GM12878 (cell line): ENCODE measurements around the gene MNT. TPM values are rescaled to one million over a fixed set of nuclear protein-coding genes. Genes with fewer than 3 reads are reported as not detected.

Experiments
- ATAC-seq: fragments of 200-7000 bp; cut with Tn5 transposase; 3 replicates; pipeline ENCODE4 v1.9.1; 2020; ENCODE audit warnings: mild to moderate bottlenecking, moderate library complexity
- BruUV-seq: library from RNA; stranded (reverse); fragments of 400-500 nt; replicated peaks from 2 replicates; lab custom pipeline; 2021; lab: Mats Ljungman, UMichigan
- CTCF ChIA-PET: fragments of 300-600 bp; sonication (Branson Sonifier 250); formaldehyde crosslinking; extraction: SDS; loops from one replicate; lab custom pipeline; 2021; ENCODE audit warnings: inconsistent platforms; lab: Yijun Ruan, JAX
- POLR2A ChIA-PET: fragments of 350-600 bp; formaldehyde crosslinking; extraction: SDS; loops from one replicate; lab custom pipeline; 2021; ENCODE audit warnings: inconsistent platforms; lab: Charles Lee
- RAD21 ChIA-PET: fragments of 300-600 bp; sonication (Branson Sonifier 250); formaldehyde crosslinking; loops from one replicate; lab custom pipeline; 2023; ENCODE audit warnings: antibody characterized with exemption; ENCODE audit not compliant: unreplicated experiment; lab: Charles Lee
- SMC1A ChIA-PET: fragments of 300-600 bp; sonication (Branson Sonifier 250); formaldehyde crosslinking; loops from one replicate; lab custom pipeline; 2023; ENCODE audit not compliant: unreplicated experiment, uncharacterized antibody; lab: Charles Lee
- DNase-seq: peaks from one replicate; pipeline ENCODE4 v3.0.0-alpha.2; 2011; ENCODE audit warnings: low read depth, low spot score
- FAIRE-seq: peaks from 3 replicates; lab custom pipeline; 2011; peaks lifted over from hg19 to GRCh38; lab: Jason Lieb, UNC
- H2AFZ ChIP-seq: 2 replicates; pipeline ENCODE4 v1.6.0; 2011; ENCODE audit warnings: low read depth, low read length, control low read depth; ENCODE audit not compliant: control insufficient read depth
- H3K27ac ChIP-seq: 2 replicates; pipeline ENCODE4 v1.5.1; 2011; ENCODE audit warnings: control low read depth; ENCODE audit not compliant: control insufficient read depth, insufficient read depth
- H3K27me3 ChIP-seq, 2 experiments: replicated peaks in 1 of 2; 2 replicates each; pipeline versions ENCODE4 v1.6.0 to v1.6.1; 2011; ENCODE audit warnings: low read length in 1 of 2; ENCODE audit not compliant: control insufficient read depth in 2 of 2, insufficient read depth in 2 of 2
- H3K36me3 ChIP-seq, 2 experiments: 2 replicates each; pipeline ENCODE4 v1.5.1; 2011; ENCODE audit warnings: low read length in 1 of 2; ENCODE audit not compliant: control insufficient read depth in 2 of 2, insufficient read depth in 2 of 2
- H3K4me1 ChIP-seq: 2 replicates; pipeline ENCODE4 v1.6.1; 2011; ENCODE audit warnings: mild to moderate bottlenecking, low read length, moderate library complexity, mixed read lengths; ENCODE audit not compliant: control insufficient read depth, insufficient read depth
- H3K4me2 ChIP-seq: 2 replicates; pipeline ENCODE4 v1.6.0; 2011; ENCODE audit warnings: control low read depth; ENCODE audit not compliant: control insufficient read depth, insufficient read depth
- H3K4me3 ChIP-seq: fragments of 200-600 bp; sonication (generic); 2 replicates; pipeline ENCODE4 v1.5.1; 2016
- H3K79me2 ChIP-seq: 2 replicates; pipeline ENCODE4 v1.6.0; 2011; ENCODE audit warnings: low read length; ENCODE audit not compliant: control insufficient read depth, insufficient read depth
- H3K9ac ChIP-seq: 2 replicates; pipeline ENCODE4 v1.8.0; 2011; ENCODE audit warnings: low read length, control low read depth, mixed read lengths; ENCODE audit not compliant: control insufficient read depth, insufficient read depth
- H3K9me3 ChIP-seq: replicated peaks from 3 replicates; pipeline ENCODE4 v1.5.1; 2011; ENCODE audit warnings: mild to moderate bottlenecking, low read length; ENCODE audit not compliant: control insufficient read depth, insufficient read depth
- H4K20me1 ChIP-seq: 2 replicates; pipeline ENCODE4 v1.6.0; 2011; ENCODE audit not compliant: control insufficient read depth, insufficient read depth
- CBFB ChIP-seq: IDR thresholded peaks from 2 replicates; pipeline ENCODE4 v1.6.1; 2016; ENCODE audit warnings: antibody characterized with exemption, low read depth
- CBX3 ChIP-seq: fragments of 200-600 bp; sonication (generic); IDR thresholded peaks from 2 replicates; pipeline ENCODE4 v1.6.1; 2016; ENCODE audit warnings: low read depth, borderline replicate concordance
- CHD1 ChIP-seq: IDR thresholded peaks from 2 replicates; pipeline ENCODE4 v1.6.1; 2012; ENCODE audit warnings: low read depth, low read length, improper control_type of control experiment
- E4F1 ChIP-seq: fragments of 450-650 bp; IDR thresholded peaks from 2 replicates; pipeline ENCODE4 v1.6.1; 2018; ENCODE audit warnings: borderline replicate concordance, mild to moderate bottlenecking; ENCODE audit not compliant: partially characterized antibody
- IRF3 ChIP-seq: fragments of 450-650 bp; IDR thresholded peaks from 2 replicates; pipeline ENCODE4 v1.6.1; 2014; ENCODE audit warnings: mild to moderate bottlenecking
- JUNB ChIP-seq: IDR thresholded peaks from 2 replicates; pipeline ENCODE4 v1.6.1; 2016; ENCODE audit warnings: antibody characterized with exemption, mild to moderate bottlenecking
- KAT2A ChIP-seq: conservative IDR thresholded peaks from 2 replicates; pipeline ENCODE4 v1.6.1; 2011; ENCODE audit warnings: low read depth, low read length; ENCODE audit not compliant: control insufficient read depth
- MEF2A ChIP-seq: IDR thresholded peaks from 2 replicates; pipeline ENCODE4 v1.6.1; 2011; ENCODE audit warnings: low read depth, mild to moderate bottlenecking, low read length, moderate library complexity; ENCODE audit not compliant: insufficient read depth
- NKRF ChIP-seq: fragments of 450-650 bp; conservative IDR thresholded peaks from 2 replicates; pipeline ENCODE4 v1.6.1; 2017; ENCODE audit warnings: mild to moderate bottlenecking, moderate library complexity
- POLR2A ChIP-seq: IDR thresholded peaks from 2 replicates; pipeline ENCODE4 v1.6.1; 2011; ENCODE audit warnings: low read depth, mild to moderate bottlenecking, low read length
- RBBP5 ChIP-seq: fragments of 200-600 bp; sonication (generic); conservative IDR thresholded peaks from 2 replicates; pipeline ENCODE4 v1.6.1; 2016
- RELB ChIP-seq: fragments of 450-650 bp; IDR thresholded peaks from 2 replicates; pipeline ENCODE4 v1.6.1; 2017; ENCODE audit warnings: low read depth, mild to moderate bottlenecking, moderate library complexity
- RFX5 ChIP-seq: IDR thresholded peaks from 2 replicates; pipeline ENCODE4 v1.6.1; 2011; ENCODE audit warnings: low read depth, low read length, improper control_type of control experiment
- SKIL ChIP-seq: fragments of 450-650 bp; IDR thresholded peaks from 2 replicates; pipeline ENCODE4 v1.6.1; 2017; ENCODE audit warnings: mild to moderate bottlenecking, low read depth, inconsistent platforms; ENCODE audit not compliant: poor library complexity, severe bottlenecking
- TAF1 ChIP-seq: IDR thresholded peaks from 2 replicates; pipeline ENCODE4 v1.6.1; 2011; ENCODE audit warnings: mild to moderate bottlenecking, low read depth, low read length, borderline replicate concordance
- ZZZ3 ChIP-seq: IDR thresholded peaks from 2 replicates; pipeline ENCODE4 v1.6.1; 2011; ENCODE audit warnings: low read depth; ENCODE audit not compliant: control insufficient read depth, insufficient read length
- WGBS: methylation state at CpG from one replicate; pipeline ENCODE4 v1.1.6; 2016; ENCODE audit warnings: low lambda C conversion rate; ENCODE audit not compliant: insufficient replicate concordance, insufficient coverage; ENCODE audit errors: missing lambda C conversion rate; 5-methylcytosine and 5-hydroxymethylcytosine counted together
- in situ Hi-C: fragments of 300-500 bp; cut with MboI; formaldehyde crosslinking; loops from 9 replicates; pipeline ENCODE4 v1.14.3; 2018; ENCODE audit warnings: mixed read lengths
- intact Hi-C: fragments of 100-400 bp; cut with micrococcal nuclease; formaldehyde crosslinking; loops from one replicate; pipeline ENCODE4 v1.14.2; 2022; ENCODE audit not compliant: unreplicated experiment
- polyA plus RNA-seq, 11 experiments: library from polyadenylated mRNA; depleted of rRNA in 4 of 11; unstranded in 6 of 11; stranded (reverse) in 5 of 11; fragments of >200 nt; fragmentation: Nextera tagmentation in 4 of 11; fragmentation: Illumina TruSeq in 1 of 11; extraction: Ambion mirVana in 4 of 11; extraction: Trizol in 1 of 11; gene quantifications; 1 replicate in 1 of 11; 2 replicates in 10 of 11; pipeline versions ENCODE4 v1.2.1 to v1.2.3, GENCODE V29; 2011 to 2016; ENCODE audit warnings: inconsistent platforms in 2 of 11, missing spikeins in 2 of 11, low read depth in 1 of 11
- total RNA-seq, 4 experiments: library from RNA; depleted of rRNA in 3 of 4; stranded (reverse); fragments of >200 nt in 3 of 4; fragmentation: Illumina TruSeq in 1 of 4; extraction: Trizol in 1 of 4; gene quantifications; 2 replicates each; pipeline versions ENCODE4 v1.2.1 to v1.2.3, GENCODE V29; 2013 to 2021

MNT gene
- total and polyA plus RNA-seq, 10 of the 15 experiments (the other 5 are each of a cell fraction or from before 2014, with no cell fraction given): 0.31 to 15.9 (median 3.8) TPM

- no peak overlapping the region for H3K27ac ChIP-seq
- no peak overlapping the region for H3K9ac ChIP-seq
- intact Hi-C loops (no loop called here), in situ Hi-C loops (loop anchor here (25.0 kb wide), 1 partner anchor 589 kb away; no protein-coding TSS in a partner anchor)
- FAIRE-seq: no peak
- ChIA-PET RAD21 (no interaction called here), SMC1A (no interaction called here), POLR2A (interaction anchor here (0.7 kb wide), 1 partner anchor 262 kb away, joined by 5 read pairs; no protein-coding TSS in a partner anchor), CTCF (interaction anchor here (0.6 to 2.6 kb wide), 2 partner anchors 41 to 54 kb away, joined by 4 to 13 read pairs; no protein-coding TSS in a partner anchor)
- 78% methylated on average over 6 of the region's 6 CpGs for WGBS
- H3K36me3 ChIP-seq: peaks cover 10 to 11% of the 10 kb centered on the region in 2 experiments; a peak in 2 of 4 replicates
- no TSS peak for BruUV-seq
- ATAC-seq: no peak
- no peaks in the 10 kb centered on the region for H3K79me2 ChIP-seq
- H3K4me1 ChIP-seq: no peaks in the 10 kb centered on the region
- no peaks in the 10 kb centered on the region for H3K9me3 ChIP-seq
- H3K27me3 ChIP-seq: no peaks in the 10 kb centered on the region
- H3K4me3 ChIP-seq: no peak overlapping the region
- DNase-seq: no peak
- H4K20me1 ChIP-seq: no peaks in the 10 kb centered on the region
- H2AFZ ChIP-seq: no peak overlapping the region
- no peak overlapping the region for H3K4me2 ChIP-seq
- TF ChIP-seq RELB: no peak
- TF ChIP-seq TAF1: no peak
- no peak for TF ChIP-seq SKIL
- TF ChIP-seq KAT2A: no peak
- TF ChIP-seq JUNB: no peak
- TF ChIP-seq RFX5: no peak
- TF ChIP-seq CBFB: no peak
- TF ChIP-seq RBBP5: no peak
- no peak for TF ChIP-seq POLR2A
- no peak for TF ChIP-seq CBX3
- TF ChIP-seq E4F1: no peak
- TF ChIP-seq ZZZ3: no peak
- no peak for TF ChIP-seq IRF3
- no peak for TF ChIP-seq NKRF
- no peak for TF ChIP-seq CHD1
- no peak for TF ChIP-seq MEF2A
These were observed 22.4 kb upstream of the MNT start for GRCh38 chr17:2423271-2423670.
